GM19438 (cell line): Measurements from ENCODE around the gene SYNE4.
"Not testable (repeated sequence)": the region's sequence is repeated elsewhere in the genome, so short reads cannot be mapped to it uniquely, and the experiment has no call there.

Source experiments
- ATAC-seq: cut with Tn5 transposase; IDR thresholded peaks from one replicate; pipeline ENCODE4 v1.9.1; 2021; ENCODE audit warnings: low read depth; ENCODE audit not compliant: unreplicated experiment

SYNE4 gene

GRCh38 chr19:35991731-35992450, 16.7 kb downstream of the SYNE4 start:
- no peak for ATAC-seq

DNA sequence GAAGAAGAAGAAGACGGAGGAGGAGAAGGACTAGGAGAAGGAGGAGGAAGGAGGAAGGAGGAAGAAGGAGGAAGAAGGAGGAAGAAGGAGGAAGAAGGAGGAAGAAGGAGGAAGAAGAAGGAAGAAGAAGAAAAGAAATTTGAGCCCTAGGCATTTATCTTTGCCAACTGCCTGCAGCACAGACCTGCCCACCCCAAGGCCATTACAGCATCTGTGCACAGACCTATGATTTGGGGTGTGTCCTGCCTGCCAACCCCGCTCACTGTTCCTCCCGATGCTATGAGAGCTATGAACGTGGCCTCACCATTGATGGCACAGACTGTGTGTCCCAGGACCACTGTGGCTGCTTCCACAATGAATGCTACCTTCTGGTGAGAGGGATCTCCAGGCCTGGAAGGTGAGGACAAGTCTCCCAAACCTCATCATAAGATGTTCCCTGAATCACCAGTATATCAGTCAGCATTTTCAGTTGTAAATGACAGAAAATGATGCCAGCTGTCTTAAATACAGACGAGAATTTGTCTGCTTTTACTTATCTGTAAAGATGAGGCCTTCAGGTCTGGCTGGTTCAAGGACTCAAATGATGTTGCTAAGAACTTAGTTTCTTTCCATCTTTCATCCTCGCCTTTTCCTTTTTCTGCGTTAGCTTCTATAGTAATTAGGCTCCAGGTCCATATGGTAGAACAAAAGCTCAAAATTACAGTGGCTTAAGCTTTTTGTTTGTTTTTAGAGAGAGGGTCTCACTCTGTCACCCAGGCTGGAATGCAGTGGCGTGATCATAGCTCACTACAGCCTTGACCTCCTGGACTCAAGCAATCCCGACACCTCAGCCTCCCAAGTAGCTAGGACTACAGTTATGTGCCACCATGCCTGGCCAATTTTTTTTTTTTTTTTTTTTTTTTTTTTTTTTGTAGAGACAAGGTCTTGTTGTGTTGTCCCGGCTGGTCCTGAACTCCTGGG, 17.6 kb downstream of the SYNE4 start:
- no peak for ATAC-seq

DNA sequence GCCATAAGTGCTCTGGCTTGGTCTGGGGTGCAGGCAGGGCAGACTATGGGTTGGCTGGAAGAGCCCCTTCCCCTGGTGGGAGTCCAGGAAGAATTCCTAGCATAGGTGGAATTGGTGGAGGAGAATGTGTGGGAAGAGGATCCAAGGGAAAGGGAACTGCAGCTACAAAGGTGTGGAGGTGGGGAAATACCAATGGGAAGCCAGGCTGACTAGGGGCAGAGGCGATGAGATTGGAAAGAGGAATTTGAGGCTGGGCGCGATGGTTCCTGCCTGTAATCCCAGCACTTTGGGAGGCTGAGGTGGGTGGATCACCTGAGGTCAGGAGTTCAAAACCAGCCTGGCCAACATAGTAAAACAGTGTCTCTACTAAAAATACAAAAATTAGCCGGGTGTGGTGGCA, 18.5 kb downstream of the SYNE4 start:
- no peak for ATAC-seq

DNA sequence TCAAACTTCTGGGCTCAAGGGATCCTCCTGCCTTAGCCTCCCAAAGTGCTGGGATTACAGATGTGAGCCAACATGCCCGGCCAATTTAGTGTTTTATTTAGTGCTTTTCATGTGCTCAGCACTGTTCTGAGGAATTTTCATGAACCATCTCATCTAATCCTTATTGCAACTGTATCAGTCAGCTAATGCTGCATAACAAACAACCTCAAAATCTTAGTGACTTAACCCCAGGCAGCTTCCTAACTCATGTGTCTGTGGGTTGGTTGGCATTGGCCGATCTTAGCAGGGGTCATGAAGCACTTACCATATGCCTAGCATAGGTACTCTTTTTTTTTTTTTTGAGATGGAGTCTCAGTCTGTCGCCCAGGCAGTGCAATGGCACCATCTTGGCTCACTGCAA, 19.8 kb downstream of the SYNE4 start:
- ATAC-seq: no peak

GRCh38 chr19:35987571-35987896, 21.1 kb downstream of the SYNE4 start:
- ATAC-seq: no peak

DNA sequence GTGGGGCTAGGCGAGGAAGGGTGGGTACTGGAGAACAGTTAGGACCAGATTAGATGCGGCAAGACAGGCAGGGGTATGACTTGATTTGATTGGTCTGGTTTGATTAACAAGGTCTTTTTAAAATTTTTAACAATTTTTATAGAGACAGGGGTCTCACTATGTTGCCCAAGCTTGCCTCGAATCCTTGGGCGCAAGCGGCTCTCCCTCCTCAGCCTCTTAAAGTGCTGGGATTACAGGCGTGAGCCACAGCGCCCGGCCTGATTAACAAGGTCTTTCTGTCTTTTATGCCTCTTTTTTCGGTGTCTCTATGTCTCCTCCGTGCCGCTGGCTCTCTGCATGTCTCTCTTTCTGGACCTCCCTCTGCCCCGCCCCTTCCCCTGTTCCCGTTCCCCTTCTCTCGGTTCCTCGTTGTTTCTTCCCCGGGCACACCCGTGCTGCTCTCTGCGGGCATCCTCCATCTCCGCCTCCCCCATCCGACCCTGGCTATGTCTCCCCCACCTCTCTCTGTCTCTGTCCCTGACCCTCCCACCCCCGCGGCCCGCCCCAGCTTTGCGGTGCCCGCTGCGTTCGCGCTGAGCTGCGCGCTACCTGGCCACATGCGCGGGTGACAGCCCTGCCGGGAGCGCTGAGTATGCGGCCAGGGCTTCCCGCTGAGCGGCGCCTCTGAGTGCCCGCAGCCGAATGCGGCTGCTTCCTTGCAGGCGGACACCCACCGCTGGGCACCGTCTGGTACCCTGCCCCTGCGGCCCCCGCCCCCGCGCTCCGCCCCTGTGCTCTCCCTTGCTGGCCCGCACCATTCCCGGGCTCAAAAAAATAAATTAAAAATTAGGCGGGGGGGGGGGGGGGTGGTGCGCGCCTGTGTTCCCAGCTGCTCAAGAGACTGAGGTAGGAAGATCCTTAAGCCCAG, 21.7 kb downstream of the SYNE4 start:
- no peak for ATAC-seq

GRCh38 chr19:35986111-35986510, 22.5 kb downstream of the SYNE4 start:
- ATAC-seq: no peak

- no peak for ATAC-seq
Observed at GRCh38 chr19:35983177-35983576, 25.4 kb downstream of the SYNE4 start.

- ATAC-seq: not testable (repeated sequence)
Observed at GRCh38 chr19:35980997-35981396, 27.6 kb downstream of the SYNE4 start.

DNA sequence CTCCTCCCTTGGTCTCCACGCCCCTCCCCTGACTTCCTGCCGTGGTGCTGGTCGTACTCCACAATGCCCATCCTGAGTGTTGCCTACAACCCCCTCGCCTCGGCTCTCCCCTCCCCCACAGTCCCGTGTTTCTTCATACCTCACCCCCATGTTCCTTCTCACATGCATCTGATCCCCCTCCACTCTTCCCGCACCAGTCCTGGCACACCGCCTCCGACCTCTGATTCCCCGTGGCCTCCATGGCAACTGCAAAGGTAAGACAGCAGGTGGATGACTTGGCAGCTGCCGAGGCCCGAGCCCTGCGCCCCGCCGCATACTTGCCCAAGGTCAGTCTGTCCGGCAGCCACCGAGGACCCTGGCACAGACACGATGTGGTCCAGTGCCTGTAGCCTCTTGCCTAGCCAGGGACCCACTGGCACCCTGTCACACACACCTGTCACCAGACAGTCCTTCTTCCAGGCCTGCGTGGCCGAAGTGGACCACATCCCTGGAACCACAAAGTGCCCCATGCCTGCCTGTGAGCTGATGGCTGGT, 29.7 kb downstream of the SYNE4 start:
- ATAC-seq: no peak

GRCh38 chr19:35978271-35978670, 30.3 kb downstream of the SYNE4 start:
- no peak for ATAC-seq

DNA sequence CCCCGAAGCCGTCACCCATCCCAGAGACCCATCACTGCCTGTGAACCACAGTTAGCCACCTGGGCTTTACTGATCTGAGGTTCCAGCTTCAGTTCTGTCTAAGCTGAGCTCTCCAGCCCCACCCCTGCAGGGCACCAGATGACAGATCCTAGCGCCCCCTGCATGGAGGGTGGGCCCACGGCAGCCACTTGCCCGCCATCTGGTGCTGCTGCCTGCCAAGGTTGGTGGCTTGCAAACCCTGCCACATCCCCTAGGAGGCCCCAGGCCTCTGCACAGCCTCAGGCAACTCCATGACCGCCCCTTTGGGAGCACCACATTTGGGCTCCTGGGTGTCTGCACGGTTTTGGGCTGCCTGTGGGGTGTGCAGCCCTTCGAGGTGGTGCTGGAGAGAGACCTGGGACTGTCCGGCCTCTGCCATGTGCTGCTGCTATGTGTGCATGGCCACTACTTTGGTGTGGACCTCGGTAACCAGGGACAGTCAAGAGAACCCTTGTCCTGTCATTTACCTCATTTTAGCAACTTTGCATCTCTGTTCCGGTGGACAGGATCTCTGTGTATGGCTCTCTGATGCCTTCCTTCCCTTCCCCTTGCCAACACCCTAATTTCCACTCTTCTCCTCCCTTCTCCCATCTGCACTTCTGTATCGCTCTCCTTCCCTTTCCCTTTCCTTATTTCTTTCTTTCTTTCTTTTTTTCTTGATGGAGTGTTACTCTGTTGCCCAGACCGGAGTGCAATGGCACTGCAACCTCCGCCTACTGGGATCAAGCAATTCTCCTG, 31.0 kb downstream of the SYNE4 start:
- no peak for ATAC-seq

DNA sequence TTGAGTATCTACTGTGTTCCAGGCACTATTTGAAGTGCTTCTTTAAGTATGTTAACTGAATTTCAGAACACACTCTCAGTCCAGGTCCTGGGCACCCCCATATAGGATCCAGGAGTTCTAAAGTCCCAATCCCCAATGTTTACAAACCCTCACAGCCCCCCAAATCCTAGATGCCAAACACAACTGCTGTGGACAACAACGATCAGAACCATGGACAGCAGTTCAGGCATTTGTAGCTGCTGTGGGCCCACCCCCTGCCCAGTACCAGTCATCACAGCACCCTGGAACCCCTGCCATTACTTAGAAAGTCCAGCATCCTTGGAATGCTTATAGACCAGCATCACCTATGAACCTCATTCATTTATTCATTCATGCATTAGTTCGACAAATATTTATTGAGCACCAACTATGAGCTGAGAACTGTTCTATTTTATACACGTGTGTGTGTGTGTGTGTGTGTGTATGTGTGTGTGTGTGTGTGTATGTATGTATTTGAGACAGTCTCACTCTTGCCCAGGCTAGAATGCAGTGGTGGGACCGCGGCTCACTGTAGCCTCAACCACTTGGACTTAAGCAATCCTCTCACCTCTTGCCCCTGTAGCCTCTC, 32.9 kb downstream of the SYNE4 start:
- no peak for ATAC-seq

GRCh38 chr19:35973487-35973886, 35.1 kb downstream of the SYNE4 start:
- ATAC-seq: no peak

DNA sequence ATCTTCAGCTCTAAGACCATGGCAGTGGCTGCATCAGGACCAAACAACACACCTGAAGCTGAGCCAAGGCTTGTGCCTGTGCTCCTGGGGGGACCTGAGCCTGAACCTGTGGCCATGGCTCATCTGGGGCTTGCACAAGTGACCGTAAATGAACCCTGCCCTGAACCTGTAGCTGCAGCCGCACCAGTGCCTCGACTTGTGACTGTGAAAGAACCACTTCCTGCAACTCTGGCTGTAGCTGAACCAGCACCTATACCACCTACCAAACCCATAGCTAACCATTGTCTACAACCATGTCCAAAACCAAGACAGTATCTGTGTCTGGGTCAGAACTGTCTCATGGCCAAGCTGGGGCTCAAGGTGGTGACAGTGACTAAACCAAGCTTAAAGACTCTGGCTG, 41.8 kb downstream of the SYNE4 start:
- no peak for ATAC-seq

DNA sequence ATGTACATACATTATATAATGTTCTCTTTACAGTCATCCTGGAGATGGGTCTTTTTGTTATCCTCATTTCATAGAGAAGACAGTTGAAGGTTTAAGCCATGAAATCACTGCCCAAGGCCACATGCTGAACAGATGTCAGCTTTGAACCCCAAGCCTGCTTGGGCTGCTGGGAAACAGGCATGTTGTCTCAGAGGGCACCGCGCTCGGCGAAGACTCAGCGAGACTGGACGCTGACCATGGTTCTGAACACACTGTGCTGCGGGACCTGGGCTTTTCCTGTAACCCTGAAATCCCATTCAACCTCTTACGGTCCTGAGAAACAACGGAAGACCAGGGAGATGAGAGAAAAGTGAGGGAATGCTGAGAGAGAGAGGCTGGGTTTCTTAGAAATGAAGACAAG, 45.1 kb downstream of the SYNE4 start:
- ATAC-seq: no peak

- ATAC-seq: no peak
Observed at GRCh38 chr19:35960432-35960972, 48.1 kb downstream of the SYNE4 start.

DNA sequence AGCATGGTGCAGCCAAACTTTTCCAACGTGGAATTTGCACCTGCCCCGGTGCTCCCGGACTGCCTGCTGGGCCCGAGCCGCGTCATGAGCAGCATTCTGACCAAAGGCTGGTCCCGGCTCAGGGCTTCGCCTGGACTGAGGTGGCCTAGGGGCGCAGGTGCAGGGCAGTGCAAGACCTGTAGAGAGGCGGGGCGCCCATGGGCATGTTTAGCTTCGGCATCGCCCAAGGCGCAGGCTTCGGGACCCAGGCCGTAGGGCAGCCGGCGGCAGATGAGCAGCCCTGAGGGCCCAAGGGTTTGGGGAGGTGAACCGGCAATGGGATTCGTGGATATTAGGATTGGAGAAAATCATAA, 48.7 kb downstream of the SYNE4 start:
- no peak for ATAC-seq
